Measurements from ENCODE around the gene PXYLP1.
"Not testable (repeated sequence)": the region's sequence is repeated elsewhere in the genome, so short reads cannot be mapped to it uniquely, and the experiment has no call there.

Gene PXYLP1

DNA sequence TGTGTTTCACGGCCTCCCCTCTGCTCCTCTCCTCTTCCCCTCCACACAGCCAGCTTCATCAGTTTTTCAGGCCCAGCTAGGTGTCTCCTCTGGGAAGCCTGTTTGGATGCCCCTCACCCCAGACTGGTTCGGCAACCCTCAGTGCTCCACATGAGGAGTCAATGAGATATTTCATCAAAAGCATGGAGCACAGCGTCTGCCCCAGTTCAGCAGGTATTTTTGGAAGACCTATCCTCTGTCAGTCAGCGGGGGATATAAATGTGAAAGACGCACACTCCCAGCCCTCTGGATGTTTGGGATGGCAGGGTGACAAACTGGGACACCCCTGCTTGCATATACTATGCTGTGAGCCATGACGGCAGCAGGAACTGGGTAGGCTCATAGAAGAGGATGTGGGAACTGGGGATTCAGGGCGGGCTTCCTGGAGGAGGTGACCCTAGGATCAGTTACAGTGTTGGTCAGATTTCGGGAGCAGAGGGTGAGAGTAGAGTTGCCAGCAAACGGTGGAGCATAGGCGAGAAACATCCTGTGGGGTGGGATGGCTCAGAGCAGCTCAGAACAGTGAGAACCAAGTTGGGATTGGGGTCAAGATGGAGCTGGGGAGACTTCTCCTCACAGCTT is 42.9 kb downstream of the PXYLP1 start:
- DNase-seq, result no peak

DNA sequence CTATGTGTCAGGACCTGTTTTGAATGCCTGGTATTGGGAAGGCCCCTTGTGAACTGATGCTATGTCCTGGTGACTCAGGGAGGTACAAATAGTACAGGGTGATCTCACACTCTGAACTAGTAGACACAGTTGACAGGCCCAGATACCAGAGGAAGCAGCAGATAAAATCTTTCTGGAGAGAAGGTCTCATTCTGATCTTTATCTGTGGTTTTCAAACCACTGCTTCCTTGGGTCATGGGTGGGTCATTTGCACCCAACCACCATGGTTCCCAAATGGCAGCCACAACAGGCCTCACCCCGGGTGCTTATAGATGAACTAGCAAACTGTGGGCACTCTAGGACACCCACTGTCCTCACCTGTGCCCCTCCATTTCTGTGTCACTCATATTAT is 43.4 kb downstream of the PXYLP1 start:
- DNase-seq, result no peak

DNA sequence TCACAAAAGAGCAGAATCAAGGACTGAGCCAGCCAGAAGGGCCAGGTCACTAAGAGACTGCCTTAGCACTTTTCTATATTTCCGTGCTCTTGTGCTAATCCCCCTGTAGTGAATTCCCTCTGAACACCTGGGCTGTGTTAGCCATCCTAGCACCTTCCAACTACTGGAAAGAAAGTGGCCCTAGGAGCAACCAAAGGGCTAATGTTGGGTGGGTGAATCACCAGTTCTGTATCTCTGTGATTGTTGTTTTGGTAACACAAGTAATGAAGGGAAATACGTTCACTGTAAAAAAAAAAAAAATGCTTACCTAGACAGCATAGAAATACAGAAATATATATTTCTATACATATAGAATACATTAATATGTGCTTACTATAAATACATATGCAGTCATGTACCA is 43.9 kb downstream of the PXYLP1 start:
- no peak for DNase-seq

DNA sequence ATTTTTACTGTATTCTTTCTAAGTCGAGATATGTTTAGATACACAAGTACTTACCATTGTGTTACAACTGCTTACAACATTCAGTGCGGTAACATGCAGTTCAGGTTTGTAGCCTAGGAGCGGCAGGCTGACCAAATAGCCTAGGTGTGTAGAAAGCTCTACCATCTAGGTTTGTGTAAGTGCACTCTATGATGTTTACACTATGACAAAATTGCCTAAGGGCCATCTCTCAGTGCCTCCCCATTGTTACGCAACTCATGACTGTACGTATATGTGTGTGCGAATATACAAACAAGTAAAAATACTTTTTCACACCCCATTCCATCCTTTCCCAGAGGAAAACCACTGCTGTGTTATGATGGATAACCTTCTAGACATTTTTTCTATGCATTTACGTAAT is 44.3 kb downstream of the PXYLP1 start:
- DNase-seq, result no peak

DNA sequence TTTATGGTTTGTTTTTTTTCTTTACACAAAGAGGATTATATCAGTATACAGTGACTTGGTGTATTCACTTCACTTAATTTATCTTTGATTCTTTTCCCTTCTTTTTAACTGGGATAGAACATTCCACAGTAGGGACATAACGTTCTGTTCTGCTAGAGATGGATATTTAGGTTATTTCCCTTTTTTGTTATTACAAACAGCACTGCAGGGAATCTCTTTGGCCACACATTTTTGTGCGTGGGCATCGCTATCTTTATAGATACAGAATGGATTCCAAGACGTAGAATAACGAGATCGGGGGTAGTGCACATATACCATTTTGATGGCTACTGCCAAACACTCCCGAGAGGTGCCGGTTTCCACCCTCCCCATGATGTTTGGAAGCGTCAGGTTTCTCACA is 44.8 kb downstream of the PXYLP1 start:
- DNase-seq, result no peak

DNA sequence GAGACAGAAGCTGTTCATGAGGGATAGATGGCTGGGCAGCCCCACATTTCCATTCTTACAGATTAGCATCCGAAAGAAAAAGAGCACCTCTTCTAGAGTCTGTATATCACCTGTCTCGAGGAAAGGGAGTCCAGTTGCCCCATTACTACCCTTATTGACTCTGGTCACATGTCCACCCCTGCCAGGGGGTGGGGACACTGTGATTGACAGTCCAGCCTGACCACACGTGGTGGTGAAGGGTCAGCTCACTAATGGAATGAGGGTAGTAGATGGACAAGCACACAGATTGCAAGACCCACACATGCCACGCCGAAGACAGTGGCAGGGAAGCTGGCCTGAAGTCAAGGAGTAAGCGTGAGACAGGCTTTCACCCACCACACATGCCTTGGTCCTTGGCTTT is 45.8 kb downstream of the PXYLP1 start:
- no peak for DNase-seq

DNA sequence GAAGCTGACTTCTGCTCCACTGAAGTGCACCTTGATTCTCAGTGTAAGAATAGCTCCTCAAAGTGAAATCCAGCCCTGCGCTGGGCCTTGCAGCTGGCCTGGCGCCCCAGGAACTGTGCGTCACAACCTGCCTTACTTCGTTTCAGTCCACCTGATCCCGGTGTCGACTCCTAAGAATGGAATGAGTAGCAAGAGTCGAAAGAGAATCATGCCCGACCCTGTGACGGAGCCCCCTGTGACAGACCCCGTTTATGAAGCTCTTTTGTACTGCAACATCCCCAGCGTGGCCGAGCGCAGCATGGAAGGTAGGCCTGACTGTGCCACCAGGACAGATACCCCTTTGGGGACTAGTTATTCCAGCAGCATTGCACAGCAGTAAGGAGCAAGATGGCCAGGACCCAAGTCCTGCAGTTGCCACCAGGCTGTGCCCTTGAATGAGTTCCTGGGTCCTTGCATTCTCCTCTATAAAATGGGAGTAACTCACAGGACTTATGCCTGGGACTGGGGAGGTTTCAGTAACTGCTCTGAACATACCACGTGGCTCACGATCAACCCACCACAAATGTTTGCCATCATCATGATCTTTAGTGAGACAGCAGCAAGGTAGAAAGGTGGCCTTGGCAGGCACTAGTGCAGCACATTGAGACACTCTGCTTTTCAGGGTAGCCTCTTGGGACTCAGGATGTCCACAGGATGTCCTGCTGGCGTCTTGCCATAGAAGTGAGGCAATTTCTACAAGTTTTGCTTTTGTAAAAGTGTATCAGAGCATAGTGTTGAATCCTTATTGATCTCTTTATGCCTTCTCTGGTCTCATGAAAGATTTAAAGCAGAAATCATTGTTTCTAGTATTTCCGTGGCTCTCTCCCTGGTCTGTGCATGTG is 46.8 kb downstream of the PXYLP1 start:
- DNase-seq, result no peak

DNA sequence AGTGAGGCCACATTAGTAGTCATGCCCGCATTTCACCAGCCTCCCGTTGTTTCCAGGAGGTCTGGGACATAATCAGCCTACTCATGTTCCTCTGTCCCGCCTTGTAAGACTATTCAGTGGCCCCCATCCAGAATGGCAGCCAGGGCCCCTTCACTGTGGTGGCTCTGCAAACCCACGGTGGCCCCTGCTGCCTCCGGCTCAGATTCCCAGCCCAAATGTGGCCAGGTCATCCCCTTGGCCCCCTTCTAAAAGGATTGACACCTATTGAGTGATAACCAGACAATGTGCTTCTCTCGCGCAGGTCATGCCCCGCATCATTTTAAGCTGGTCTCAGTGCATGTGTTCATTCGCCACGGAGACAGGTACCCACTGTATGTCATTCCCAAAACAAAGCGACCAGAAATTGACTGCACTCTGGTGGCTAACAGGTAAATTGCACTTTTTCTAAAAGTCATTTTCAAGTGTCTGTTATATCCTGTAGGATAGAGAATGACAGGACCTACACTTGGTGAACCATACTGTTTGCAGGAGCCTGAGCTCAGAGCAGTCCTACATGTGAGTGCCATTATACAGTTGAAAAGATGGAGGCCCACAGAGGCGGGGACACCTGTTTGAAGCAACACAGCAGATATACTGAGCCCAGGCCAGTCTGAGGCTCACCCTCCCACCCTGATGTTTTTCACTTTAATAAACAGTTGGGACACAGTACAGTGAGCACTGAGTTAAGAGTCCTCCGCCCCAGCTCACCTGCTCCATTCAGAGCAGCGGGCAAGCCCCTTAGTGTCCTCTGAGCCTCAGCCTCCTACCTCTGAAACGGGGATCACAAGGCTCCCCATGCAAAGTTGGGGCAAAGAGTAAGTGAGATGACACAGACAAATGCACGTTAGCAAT is 47.7 kb downstream of the PXYLP1 start:
- no peak for DNase-seq

DNA sequence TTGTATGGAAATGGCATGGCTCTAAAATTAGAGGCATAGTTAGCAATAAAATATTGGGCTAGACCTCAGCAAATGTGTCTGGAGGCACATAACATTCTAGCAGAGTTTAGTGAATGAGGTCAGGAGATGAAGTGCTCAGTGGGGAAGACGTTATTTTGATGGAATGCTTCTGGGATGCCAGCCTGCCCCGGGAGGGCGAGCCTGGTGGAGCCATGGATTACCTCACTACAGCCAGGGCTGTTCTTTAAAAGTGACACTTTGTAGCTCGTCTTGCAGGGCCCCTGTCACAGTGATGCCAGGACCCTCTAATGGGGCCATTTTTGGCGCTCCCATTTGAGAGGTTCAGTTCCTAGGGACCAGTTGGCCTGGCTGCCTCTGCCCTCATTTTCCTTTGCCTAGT is 48.5 kb downstream of the PXYLP1 start:
- DNase-seq, result no peak

DNA sequence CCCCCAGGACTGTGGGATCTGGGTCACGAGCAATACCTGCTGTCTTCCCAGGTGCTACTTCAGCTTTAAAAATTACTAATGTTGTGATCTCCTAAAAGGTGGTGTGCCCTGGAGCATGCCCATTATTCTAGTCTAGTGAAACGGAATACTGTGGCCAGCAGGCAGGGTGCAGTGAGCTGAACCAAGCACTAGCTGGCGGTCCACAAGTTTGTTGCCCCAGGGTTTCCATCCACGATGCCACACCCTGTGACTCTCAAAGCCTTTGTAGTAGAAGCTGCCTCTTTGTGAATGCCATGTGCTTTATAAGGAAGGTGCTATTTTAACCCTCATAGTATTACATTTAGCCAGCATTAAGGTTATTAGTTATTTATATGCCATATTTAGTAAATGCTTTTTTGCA is 49.1 kb downstream of the PXYLP1 start:
- no peak for DNase-seq

DNA sequence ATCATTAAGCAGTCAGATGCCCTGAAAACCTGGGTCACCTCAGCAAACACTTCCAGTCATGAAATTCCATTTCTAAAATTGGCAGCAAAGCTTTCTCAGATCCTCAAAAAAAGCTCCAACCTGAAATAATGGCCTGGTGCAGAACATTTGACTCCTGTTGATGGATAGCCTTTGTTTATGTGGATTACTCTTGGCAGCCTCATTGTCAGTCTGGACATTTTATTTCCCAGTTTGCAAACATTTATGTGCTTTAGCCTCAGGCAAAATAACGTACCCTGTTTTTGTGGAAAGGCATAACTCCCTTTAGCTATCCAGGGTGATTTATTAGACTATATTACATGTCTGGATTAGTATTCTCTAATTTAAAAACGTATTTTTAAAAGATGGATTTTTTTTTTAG is 53.9 kb downstream of the PXYLP1 start:
- DNase-seq, result no peak

DNA sequence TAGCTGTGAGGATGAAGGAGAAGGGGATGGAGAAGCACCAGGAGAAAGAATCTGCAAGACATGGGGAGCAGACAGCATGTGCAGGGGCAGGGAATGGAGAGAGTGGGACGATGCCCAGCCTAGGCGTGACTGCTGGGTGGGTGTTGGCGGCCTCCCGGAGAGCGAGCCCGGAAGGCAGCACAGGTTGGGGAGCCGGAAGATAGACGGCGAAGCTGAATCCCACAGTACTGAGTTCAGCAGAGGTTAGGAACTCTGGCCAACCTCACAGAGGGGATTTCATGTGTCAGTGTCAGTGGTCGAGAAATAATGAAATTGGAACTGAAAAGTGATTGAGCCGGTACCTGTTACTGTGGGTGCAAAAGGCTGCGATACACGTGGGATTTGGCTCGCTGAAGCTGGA is 55.2 kb downstream of the PXYLP1 start:
- no peak for DNase-seq

DNA sequence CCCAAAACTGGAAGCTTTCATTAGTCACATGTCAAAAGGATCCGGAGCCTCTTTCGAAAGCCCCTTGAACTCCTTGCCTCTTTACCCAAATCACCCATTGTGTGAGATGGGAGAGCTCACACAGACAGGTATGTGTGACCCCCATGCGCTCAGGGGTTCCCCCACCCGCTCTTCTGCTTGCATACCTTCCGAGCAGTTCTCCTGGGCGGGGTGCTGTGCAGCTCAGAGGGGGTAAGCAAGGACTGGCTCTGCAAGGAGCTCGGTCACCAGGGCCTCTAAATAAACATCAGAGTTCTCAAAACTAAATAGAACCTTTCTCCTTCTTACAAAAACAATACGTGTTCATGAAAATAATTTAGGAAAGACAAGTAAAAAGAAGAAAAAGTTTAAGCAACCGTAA is 55.7 kb downstream of the PXYLP1 start:
- no peak for DNase-seq

DNA sequence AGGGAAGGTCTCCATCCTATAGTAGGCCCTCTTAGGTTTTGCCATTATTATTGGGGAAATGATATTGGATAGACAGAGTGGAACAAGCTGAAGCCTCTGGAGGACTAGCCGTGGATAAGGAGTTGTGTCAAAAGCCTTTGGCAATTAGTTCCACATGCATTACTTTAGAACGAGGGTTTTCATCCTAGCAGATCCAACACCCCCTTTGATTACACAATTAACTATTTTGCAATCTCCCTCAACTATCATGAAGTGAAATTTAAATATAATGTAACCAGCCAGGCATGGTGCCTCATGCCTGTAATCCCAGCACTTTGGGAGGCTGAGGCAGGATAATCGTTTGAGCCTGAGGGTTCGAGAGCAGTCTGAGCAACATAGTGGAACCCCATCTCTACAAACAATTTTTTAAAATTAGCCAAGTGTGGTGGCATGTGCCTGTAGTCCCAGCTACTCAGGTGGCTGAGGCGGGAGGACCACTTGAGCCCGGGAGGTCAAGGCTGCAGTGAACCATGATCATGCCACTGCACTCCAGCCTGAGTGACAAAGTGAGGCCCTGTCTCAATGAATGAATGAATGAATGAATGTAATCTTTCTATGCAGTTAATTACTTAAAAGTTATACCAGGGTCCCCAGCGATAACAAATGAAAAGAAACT is 56.8 kb downstream of the PXYLP1 start:
- DNase-seq, result no peak

DNA sequence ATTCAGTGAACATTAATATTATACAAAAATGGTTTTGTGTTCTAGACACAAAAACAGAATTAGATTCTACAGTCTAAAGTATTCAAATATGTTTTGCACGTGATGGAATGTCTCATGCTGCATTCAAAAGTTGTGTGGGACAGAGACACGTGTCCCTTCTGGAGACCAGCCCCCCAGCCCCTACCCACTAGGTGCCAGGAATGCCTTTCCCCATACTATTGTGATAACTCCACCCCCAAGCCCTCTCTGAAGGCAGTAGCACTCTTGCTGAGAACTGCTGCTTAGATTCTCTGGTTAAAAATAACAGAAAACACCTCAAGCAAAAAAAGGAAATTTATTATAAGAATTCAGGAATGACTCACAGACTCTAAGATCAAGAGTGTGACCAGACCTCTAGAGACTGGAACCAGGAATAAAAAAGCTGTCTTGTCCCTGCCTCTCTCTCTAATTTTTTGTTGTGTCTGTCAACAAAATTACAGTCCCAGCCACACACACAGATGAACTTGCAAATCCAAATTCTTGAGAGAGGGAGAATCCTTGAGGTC is 57.7 kb downstream of the PXYLP1 start:
- DNase-seq, result no peak

DNA sequence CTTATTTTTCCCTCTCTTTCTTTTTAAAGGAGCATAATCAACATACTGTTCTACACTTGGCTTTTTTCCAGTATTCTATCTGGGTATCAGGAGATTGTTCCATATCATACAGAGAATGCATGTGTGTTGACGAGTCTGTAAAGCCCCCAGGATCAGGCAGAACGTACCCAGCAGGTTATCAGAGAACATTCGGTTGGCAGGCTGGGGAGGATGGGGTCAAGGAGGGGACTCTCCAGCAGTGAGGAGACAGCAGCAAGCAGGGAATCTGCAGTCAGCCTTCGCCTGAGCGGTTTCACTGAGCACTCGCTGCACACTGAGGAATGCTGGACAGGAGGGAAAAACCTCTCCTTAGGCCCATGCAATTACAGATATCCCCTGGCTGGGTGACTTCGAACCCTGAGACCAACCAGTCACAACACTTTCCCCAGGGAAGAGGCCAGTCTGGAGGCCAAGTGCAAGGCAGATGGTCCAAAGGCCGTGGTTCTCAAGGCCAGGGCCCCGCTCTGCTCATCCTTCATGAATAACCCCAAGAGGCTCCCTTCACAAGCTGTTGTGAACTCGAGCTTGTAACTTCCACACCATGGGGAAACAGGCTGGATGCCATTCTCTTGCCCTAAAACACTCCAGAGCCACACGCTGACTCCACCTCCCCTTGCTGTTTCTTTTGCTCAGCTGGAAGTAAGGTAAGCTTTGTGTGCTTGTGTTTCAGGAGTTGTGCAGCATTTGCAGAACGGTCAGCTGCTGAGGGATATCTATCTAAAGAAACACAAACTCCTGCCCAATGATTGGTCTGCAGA is 60.1 kb downstream of the PXYLP1 start:
- no peak for DNase-seq

DNA sequence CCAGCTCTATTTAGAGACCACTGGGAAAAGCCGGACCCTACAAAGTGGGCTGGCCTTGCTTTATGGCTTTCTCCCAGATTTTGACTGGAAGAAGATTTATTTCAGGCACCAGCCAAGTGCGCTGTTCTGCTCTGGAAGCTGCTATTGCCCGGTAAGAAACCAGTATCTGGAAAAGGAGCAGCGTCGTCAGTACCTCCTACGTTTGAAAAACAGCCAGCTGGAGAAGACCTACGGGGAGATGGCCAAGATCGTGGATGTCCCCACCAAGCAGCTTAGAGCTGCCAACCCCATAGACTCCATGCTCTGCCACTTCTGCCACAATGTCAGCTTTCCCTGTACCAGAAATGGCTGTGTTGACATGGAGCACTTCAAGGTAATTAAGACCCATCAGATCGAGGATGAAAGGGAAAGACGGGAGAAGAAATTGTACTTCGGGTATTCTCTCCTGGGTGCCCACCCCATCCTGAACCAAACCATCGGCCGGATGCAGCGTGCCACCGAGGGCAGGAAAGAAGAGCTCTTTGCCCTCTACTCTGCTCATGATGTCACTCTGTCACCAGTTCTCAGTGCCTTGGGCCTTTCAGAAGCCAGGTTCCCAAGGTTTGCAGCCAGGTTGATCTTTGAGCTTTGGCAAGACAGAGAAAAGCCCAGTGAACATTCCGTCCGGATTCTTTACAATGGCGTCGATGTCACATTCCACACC is 60.9 kb downstream of the PXYLP1 start:
- no peak for DNase-seq

DNA sequence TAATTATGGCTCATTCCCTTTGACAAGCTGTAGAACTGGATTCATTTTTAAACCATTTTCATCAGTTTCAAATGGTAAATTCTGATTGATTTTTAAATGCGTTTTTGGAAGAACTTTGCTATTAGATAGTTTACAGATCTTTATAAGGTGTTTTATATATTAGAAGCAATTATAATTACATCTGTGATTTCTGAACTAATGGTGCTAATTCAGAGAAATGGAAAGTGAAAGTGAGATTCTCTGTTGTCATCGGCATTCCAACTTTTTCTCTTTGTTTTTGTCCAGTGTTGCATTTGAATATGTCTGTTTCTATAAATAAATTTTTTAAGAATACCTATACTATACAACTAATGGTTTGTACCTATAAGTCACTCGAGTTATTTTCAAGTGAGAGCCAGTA is 62.7 kb downstream of the PXYLP1 start:
- no peak for DNase-seq

DNA sequence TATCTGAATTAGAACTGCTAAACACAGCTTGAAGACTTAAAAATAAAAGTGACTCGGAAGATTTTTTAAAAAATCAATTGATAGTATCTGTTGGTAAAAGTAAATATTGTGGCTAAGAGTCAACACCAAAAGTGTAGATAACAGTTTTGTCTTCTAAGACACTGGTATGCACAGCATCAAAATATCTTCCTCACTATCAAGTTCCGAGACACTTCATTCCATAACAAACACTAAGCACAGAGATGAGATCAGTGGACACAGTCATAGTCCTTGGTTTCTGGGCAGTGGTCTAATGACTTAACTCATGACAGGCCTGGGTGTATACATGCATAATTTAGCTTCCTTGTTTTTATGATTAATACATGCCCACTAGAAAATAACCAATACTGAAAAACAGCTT is 63.2 kb downstream of the PXYLP1 start:
- no peak for DNase-seq

DNA sequence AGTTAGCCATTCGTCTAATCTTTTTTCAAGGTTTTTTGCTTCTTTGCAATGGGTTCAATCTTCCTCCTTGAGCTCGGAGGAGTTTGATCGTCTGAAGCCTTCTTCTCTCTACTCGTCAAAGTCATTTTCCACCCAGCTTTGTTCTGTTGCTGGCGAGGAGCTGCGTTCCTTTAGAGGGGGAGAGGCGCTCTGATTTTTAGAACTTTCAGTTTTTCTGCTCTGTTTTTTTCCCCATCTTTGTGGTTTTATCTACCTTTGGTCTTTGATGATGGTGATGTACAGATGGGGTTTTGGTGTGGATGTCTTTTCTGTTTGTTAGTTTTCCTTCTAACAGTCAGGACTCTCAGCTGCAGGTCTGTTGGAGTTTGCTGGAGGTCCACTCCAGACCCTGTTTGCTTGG is 68.8 kb downstream of the PXYLP1 start:
- DNase-seq, result not testable (repeated sequence)
